HepG2 (cell line): ENCODE results near the gene PPP2R5D. TPM values are rescaled to one million over a fixed set of nuclear protein-coding genes. Genes with fewer than 3 reads are reported as not detected.

Source experiments
- ATAC-seq: fragments of 200-7000 bp; cut with Tn5 transposase; 3 replicates; pipeline ENCODE4 v1.9.1; 2020; ENCODE audit warnings: mild to moderate bottlenecking, moderate library complexity
- BruUV-seq: library from RNA; stranded (reverse); fragments of 400-500 nt; replicated peaks from 2 replicates; lab custom pipeline; 2021; lab: Mats Ljungman, UMichigan
- CTCF ChIA-PET: fragments of 300-600 bp; formaldehyde crosslinking; extraction: SDS; loops from one replicate; lab custom pipeline; 2021; ENCODE audit warnings: low total read pairs, inconsistent platforms, low intra/inter-chr PET ratio; lab: Yijun Ruan, JAX
- POLR2A ChIA-PET: fragments of 350-600 bp; sonication (Branson Sonifier 250); formaldehyde crosslinking; loops from one replicate; lab custom pipeline; 2020; ENCODE audit warnings: antibody characterized with exemption, inconsistent platforms; lab: Yijun Ruan, JAX
- DNase-seq: peaks from one replicate; pipeline ENCODE4 v3.0.0-alpha.2; 2015; ENCODE audit warnings: low spot score
- FAIRE-seq: peaks from 3 replicates; lab custom pipeline; 2011; peaks lifted over from hg19 to GRCh38; lab: Jason Lieb, UNC
- H2AFZ ChIP-seq: one replicate; pipeline ENCODE4 v1.6.1; 2011; ENCODE audit warnings: low read length, inconsistent platforms
- H3K27ac ChIP-seq: fragments of 300-600 bp; 3 replicates; pipeline ENCODE4 v1.8.0; 2011; ENCODE audit warnings: mixed run types, mild to moderate bottlenecking, mixed read lengths, low read length, inconsistent platforms; ENCODE audit not compliant: insufficient read depth; ENCODE audit errors: extremely low read length
- H3K27me3 ChIP-seq, 2 experiments: fragments of 200-600 bp in 1 of 2; 2 replicates in 1 of 2; 3 replicates in 1 of 2; pipeline versions ENCODE4 v1.6.0 to v1.8.0; 2011; ENCODE audit warnings: low read length in 2 of 2, mild to moderate bottlenecking in 2 of 2, moderate library complexity in 2 of 2, inconsistent platforms in 1 of 2; ENCODE audit not compliant: insufficient read depth in 2 of 2, control insufficient read depth in 1 of 2
- H3K36me3 ChIP-seq, 2 experiments: fragments of 200-600 bp in 1 of 2; replicated peaks in 1 of 2; 2 replicates in 1 of 2; 3 replicates in 1 of 2; pipeline versions ENCODE4 v1.5.1 to v1.8.0; 2011; ENCODE audit warnings: low read length in 2 of 2, inconsistent platforms in 1 of 2; ENCODE audit not compliant: insufficient read depth in 2 of 2, control insufficient read depth in 1 of 2
- H3K4me1 ChIP-seq: 2 replicates; pipeline ENCODE4 v1.5.1; 2012; ENCODE audit warnings: low read length, inconsistent platforms; ENCODE audit not compliant: insufficient read depth
- H3K4me2 ChIP-seq: 2 replicates; pipeline ENCODE4 v1.6.0; 2011; ENCODE audit warnings: low read depth, low read length, inconsistent platforms
- H3K4me3 ChIP-seq, 3 experiments: fragments of 200-600 bp in 1 of 3; sonication (generic), shearing (Covaris generic) in 1 of 3; replicated peaks in 1 of 3; 2 replicates each; pipeline ENCODE4 v1.5.1; 2011 to 2016; ENCODE audit warnings: low read length in 3 of 3, inconsistent platforms in 2 of 3, low read depth in 2 of 3, mild to moderate bottlenecking in 2 of 3, control low read depth in 1 of 3, mixed read lengths in 1 of 3; ENCODE audit not compliant: insufficient read depth in 1 of 3
- H3K79me2 ChIP-seq: one replicate; pipeline ENCODE4 v1.6.1; 2011; ENCODE audit warnings: low read length, inconsistent platforms; ENCODE audit not compliant: insufficient read depth
- H3K9ac ChIP-seq: 2 replicates; pipeline ENCODE4 v1.6.0; 2011; ENCODE audit warnings: mild to moderate bottlenecking, low read depth, low read length, inconsistent platforms; ENCODE audit not compliant: insufficient read depth
- H3K9me3 ChIP-seq: 2 replicates; pipeline ENCODE4 v1.5.1; 2012; ENCODE audit warnings: mild to moderate bottlenecking, low read length
- H4K20me1 ChIP-seq: 2 replicates; pipeline ENCODE4 v1.6.0; 2011; ENCODE audit warnings: inconsistent platforms, mild to moderate bottlenecking, low read length, moderate library complexity; ENCODE audit not compliant: insufficient read depth
- NCOA2 ChIP-seq: sonication (generic); formaldehyde crosslinking; IDR thresholded peaks from 2 replicates; pipeline ENCODE4 v1.8.0; 2022; ENCODE audit warnings: inconsistent platforms
- PCBP2 ChIP-seq: fragments of 200-400 bp; formaldehyde crosslinking; optimal IDR thresholded peaks from 2 replicates; pipeline ENCODE3; 2018; ENCODE audit warnings: low read length, low read depth; ENCODE audit not compliant: poor library complexity, severe bottlenecking
- RBFOX2 ChIP-seq: fragments of 200-400 bp; formaldehyde crosslinking; IDR thresholded peaks from 2 replicates; pipeline ENCODE4 v1.6.1; 2017; ENCODE audit warnings: low read depth, mild to moderate bottlenecking, low read length
- RCOR2 ChIP-seq: IDR thresholded peaks from 2 replicates; pipeline ENCODE4 v1.6.1; 2016; ENCODE audit warnings: missing biosample characterization, missing genetic modification reagents
- ZNF367 ChIP-seq: sonication (generic); formaldehyde crosslinking; IDR thresholded peaks from 2 replicates; pipeline ENCODE4 v1.4.0; 2020; ENCODE audit warnings: missing genetic modification reagents, borderline replicate concordance
- ZNF44 ChIP-seq: sonication (generic); formaldehyde crosslinking; IDR thresholded peaks from 2 replicates; pipeline ENCODE4 v1.5.1; 2020; ENCODE audit warnings: mild to moderate bottlenecking, missing genetic modification reagents
- WGBS: methylation state at CpG from one replicate; pipeline ENCODE4 v1.1.6; 2017; ENCODE audit warnings: low lambda C conversion rate; 5-methylcytosine and 5-hydroxymethylcytosine counted together
- in situ Hi-C: cut with HindIII; loops from 2 replicates; pipeline ENCODE4 v1.10.0; 2017; ENCODE audit warnings: low pct_unique_long_range_greater_than_20kb; ENCODE audit not compliant: extremely low pct_ligation_motif_present
- intact Hi-C: fragments of 100-400 bp; cut with micrococcal nuclease; formaldehyde crosslinking; loops from one replicate; pipeline ENCODE4 v1.10.0; 2022; ENCODE audit not compliant: unreplicated experiment
- polyA plus RNA-seq, 8 experiments: library from polyadenylated mRNA; depleted of rRNA in 3 of 8; stranded (reverse) in 7 of 8; unstranded in 1 of 8; fragments of >200 nt; fragmentation: Illumina TruSeq in 4 of 8; extraction: Trizol in 4 of 8; gene quantifications; 2 replicates each; pipeline versions ENCODE4 v1.2.1 to v1.2.3, GENCODE V29; 2011 to 2016; ENCODE audit warnings: low read depth in 4 of 8, missing spikeins in 1 of 8, mixed read lengths in 1 of 8; ENCODE audit not compliant: insufficient read depth in 1 of 8
- total RNA-seq, 5 experiments: library from RNA; depleted of rRNA; stranded (reverse); fragments of >200 nt; fragmentation: Illumina TruSeq; extraction: Trizol; gene quantifications; 2 replicates each; pipeline ENCODE4 v1.2.3, GENCODE V29; 2016; ENCODE audit warnings: low read depth in 1 of 5
- TF ChIP-seq, protein P1 (sequence below): sonication (generic); formaldehyde crosslinking; IDR thresholded peaks from 2 replicates; pipeline ENCODE4 v1.4.0; 2020; ENCODE audit warnings: missing genetic modification reagents, borderline replicate concordance
- TF ChIP-seq, protein P2 (sequence below): sonication (generic); formaldehyde crosslinking; conservative IDR thresholded peaks from 2 replicates; pipeline ENCODE4 v1.4.0; 2020; ENCODE audit warnings: mild to moderate bottlenecking, missing genetic modification reagents, moderate library complexity

The PPP2R5D gene
- total and polyA plus RNA-seq, 2 of the 13 experiments (the other 11 are each of a cell fraction or from before 2014, with no cell fraction given) = 53.7 to 60.4 TPM

DNA sequence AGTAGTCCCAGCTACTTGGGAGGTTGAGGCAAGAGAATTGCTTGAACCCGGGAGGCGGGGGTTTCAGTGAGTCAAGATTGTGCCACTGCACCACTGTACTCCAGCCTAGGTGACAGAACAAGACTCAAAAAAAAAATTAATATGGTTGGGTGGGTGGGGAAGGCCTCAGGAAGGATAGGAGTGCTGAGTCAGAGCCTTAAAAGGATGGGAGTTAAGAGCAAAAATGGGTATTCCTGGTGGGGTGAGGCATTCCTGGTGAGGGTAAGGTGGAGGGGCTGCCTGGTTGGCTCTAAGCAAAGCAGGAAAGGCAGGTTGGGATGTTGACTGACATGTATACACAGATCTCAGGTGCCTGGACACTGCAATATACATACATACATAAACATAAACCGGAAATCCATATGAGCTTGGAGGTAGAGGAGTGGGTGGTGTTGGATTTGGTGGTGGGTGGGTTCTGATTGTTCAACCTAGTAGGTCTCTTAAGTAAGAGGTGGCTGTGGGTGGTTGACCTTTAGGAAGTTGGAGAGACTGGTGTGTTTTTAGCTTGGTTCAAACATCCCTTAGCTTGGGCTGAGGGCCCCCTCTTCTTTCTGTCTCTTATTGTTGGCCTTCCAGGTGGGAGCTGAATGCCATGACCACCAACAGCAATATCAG is 35.8 kb downstream of the PPP2R5D start:
- no TSS peak for BruUV-seq
- ATAC-seq = no peak
- Histone ChIP-seq H3K4me3 (no peak overlapping the region), H3K36me3 (peaks cover 20 to 45% of the 10 kb centered on the region in 2 experiments), H3K27ac (peak overlapping the region; percentile 75), H3K9me3 (no peaks in the 10 kb centered on the region), H3K9ac (0 out of 2 replicates have a peak overlapping the region, but pooled peaks have one; percentile 90), H4K20me1 (no peaks in the 10 kb centered on the region)
- POLR2A ChIA-PET = interaction anchor here (1.3 to 4.2 kb wide), 13 partner anchors 14 to 274 kb away, joined by 3 to 43 read pairs (median 7); partner anchors contain the start of genes CNPY3, CUL7, CUL9 and KLC4
- CTCF ChIA-PET = no interaction called here
- 0 out of 2 replicates have a peak, but pooled peaks have one; percentile 25 for TF ChIP-seq RBFOX2
- TF ChIP-seq RCOR2 (CRISPR knock-in tag) = no peak
- no peak for TF ChIP-seq NCOA2
- TF ChIP-seq, all 625 proteins: peak for 1
- FAIRE-seq = no peak
- Histone ChIP-seq H3K4me2 (peak overlapping the region; percentile 95), H3K27me3 (peaks cover 0 to 3% of the 10 kb centered on the region in 2 experiments; a peak in 1 of 5 replicates), H3K4me1 (peaks cover 43% of the 10 kb centered on the region), H2AFZ (no peak overlapping the region), H3K79me2 (peaks cover 33% of the 10 kb centered on the region)
- in situ Hi-C loops (no loop called here), intact Hi-C loops (no loop called here)
- DNase-seq = no peak
- 95% methylated on average over 3 of the region's 3 CpGs for WGBS

DNA sequence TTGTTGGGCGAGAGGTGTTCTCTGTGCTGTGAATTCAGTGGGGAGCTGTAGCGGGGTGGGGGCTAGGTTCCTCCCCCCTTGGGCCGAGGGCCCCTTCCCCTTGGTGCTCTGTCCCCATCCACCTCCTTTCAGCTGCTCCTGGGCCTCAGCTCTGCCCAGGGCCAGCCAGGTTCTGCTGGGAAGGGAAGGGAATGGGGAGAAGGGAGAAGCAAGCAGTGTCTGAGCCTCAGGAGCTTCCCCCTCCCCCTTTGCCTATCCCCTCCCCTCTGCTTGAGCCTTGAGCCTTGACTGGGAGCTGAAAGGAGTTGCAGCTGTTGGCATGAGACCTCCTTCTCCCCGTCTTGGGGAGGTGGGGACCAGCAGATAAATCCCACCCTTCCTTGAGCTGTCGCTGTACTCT is 36.5 kb downstream of the PPP2R5D start:
- no peak overlapping the region for H2AFZ ChIP-seq
- 76% methylated on average over 5 of the region's 5 CpGs for WGBS
- ChIA-PET POLR2A (interaction anchor here (0.9 to 4.2 kb wide), 19 partner anchors 13 to 275 kb away, joined by 3 to 43 read pairs (median 5); partner anchors contain the start of genes CNPY3, CUL7, CUL9 and GNMT), CTCF (no interaction called here)
- in situ Hi-C loops (no loop called here), intact Hi-C loops (no loop called here)
- H3K27ac ChIP-seq = peak overlapping the region; percentile 75
- H3K79me2 ChIP-seq = peaks cover 30% of the 10 kb centered on the region
- BruUV-seq = TSS peak; percentile 99
- peak overlapping the region; percentile 100; a peak in 5 of 6 replicates for H3K4me3 ChIP-seq
- DNase-seq (no peak), ATAC-seq (peak; percentile 16), FAIRE-seq (no peak)
- peaks cover 0 to 3% of the 10 kb centered on the region in 2 experiments; a peak in 1 of 5 replicates for H3K27me3 ChIP-seq
- H3K9ac ChIP-seq = peak overlapping the region; percentile 90
- H3K36me3 ChIP-seq = peaks cover 22 to 47% of the 10 kb centered on the region in 2 experiments
- no peaks in the 10 kb centered on the region for H4K20me1 ChIP-seq
- H3K9me3 ChIP-seq = no peaks in the 10 kb centered on the region
- H3K4me1 ChIP-seq = peaks cover 36% of the 10 kb centered on the region
- H3K4me2 ChIP-seq = peak overlapping the region; percentile 95
- TF ChIP-seq, protein P1, sequence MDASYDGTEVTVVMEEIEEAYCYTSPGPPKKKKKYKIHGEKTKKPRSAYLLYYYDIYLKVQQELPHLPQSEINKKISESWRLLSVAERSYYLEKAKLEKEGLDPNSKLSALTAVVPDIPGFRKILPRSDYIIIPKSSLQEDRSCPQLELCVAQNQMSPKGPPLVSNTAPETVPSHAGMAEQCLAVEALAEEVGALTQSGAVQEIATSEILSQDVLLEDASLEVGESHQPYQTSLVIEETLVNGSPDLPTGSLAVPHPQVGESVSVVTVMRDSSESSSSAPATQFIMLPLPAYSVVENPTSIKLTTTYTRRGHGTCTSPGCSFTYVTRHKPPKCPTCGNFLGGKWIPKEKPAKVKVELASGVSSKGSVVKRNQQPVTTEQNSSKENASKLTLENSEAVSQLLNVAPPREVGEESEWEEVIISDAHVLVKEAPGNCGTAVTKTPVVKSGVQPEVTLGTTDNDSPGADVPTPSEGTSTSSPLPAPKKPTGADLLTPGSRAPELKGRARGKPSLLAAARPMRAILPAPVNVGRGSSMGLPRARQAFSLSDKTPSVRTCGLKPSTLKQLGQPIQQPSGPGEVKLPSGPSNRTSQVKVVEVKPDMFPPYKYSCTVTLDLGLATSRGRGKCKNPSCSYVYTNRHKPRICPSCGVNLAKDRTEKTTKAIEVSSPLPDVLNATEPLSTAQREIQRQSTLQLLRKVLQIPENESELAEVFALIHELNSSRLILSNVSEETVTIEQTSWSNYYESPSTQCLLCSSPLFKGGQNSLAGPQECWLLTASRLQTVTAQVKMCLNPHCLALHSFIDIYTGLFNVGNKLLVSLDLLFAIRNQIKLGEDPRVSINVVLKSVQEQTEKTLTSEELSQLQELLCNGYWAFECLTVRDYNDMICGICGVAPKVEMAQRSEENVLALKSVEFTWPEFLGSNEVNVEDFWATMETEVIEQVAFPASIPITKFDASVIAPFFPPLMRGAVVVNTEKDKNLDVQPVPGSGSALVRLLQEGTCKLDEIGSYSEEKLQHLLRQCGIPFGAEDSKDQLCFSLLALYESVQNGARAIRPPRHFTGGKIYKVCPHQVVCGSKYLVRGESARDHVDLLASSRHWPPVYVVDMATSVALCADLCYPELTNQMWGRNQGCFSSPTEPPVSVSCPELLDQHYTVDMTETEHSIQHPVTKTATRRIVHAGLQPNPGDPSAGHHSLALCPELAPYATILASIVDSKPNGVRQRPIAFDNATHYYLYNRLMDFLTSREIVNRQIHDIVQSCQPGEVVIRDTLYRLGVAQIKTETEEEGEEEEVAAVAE (CRISPR knock-in tag) = no peak
- TF ChIP-seq ZNF367 (no peak), ZNF44 (CRISPR knock-in tag) (no peak), PCBP2 (peak; percentile 59)
- TF ChIP-seq, protein P2, sequence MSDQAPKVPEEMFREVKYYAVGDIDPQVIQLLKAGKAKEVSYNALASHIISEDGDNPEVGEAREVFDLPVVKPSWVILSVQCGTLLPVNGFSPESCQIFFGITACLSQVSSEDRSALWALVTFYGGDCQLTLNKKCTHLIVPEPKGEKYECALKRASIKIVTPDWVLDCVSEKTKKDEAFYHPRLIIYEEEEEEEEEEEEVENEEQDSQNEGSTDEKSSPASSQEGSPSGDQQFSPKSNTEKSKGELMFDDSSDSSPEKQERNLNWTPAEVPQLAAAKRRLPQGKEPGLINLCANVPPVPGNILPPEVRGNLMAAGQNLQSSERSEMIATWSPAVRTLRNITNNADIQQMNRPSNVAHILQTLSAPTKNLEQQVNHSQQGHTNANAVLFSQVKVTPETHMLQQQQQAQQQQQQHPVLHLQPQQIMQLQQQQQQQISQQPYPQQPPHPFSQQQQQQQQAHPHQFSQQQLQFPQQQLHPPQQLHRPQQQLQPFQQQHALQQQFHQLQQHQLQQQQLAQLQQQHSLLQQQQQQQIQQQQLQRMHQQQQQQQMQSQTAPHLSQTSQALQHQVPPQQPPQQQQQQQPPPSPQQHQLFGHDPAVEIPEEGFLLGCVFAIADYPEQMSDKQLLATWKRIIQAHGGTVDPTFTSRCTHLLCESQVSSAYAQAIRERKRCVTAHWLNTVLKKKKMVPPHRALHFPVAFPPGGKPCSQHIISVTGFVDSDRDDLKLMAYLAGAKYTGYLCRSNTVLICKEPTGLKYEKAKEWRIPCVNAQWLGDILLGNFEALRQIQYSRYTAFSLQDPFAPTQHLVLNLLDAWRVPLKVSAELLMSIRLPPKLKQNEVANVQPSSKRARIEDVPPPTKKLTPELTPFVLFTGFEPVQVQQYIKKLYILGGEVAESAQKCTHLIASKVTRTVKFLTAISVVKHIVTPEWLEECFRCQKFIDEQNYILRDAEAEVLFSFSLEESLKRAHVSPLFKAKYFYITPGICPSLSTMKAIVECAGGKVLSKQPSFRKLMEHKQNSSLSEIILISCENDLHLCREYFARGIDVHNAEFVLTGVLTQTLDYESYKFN = 0 out of 2 replicates have a peak, but pooled peaks have one; percentile 11
